K562 (cell line): ENCODE measurements around the gene ROPN1B. TPM values are rescaled to one million over a fixed set of nuclear protein-coding genes. Genes with fewer than 3 reads are reported as not detected.

Source experiments
- EWSR1 ChIP-seq: fragments of 450-650 bp; IDR thresholded peaks from 2 replicates; pipeline ENCODE4 v1.6.1; 2018; ENCODE audit warnings: borderline replicate concordance, mild to moderate bottlenecking, low read depth, moderate library complexity; ENCODE audit not compliant: partially characterized antibody
- L3MBTL2 ChIP-seq: fragments of 450-650 bp; IDR thresholded peaks from 2 replicates; pipeline ENCODE4 v1.6.1; 2016; ENCODE audit warnings: mild to moderate bottlenecking, moderate library complexity
- PHF21A ChIP-seq: fragments of 450-650 bp; IDR thresholded peaks from 2 replicates; pipeline ENCODE4 v1.6.1; 2017; ENCODE audit warnings: low read depth, borderline replicate concordance
- PRPF4 ChIP-seq: fragments of 200-400 bp; formaldehyde crosslinking; IDR thresholded peaks from one replicate; pipeline ENCODE4 v1.6.1; 2017; ENCODE audit warnings: low read length, low read depth, mild to moderate bottlenecking; ENCODE audit not compliant: insufficient read depth, poor library complexity, severe bottlenecking
- RB1 ChIP-seq: fragments of 450-650 bp; IDR thresholded peaks from 2 replicates; pipeline ENCODE4 v1.6.1; 2017; ENCODE audit warnings: low read depth, mild to moderate bottlenecking
- SMARCA5 ChIP-seq: fragments of 450-650 bp; IDR thresholded peaks from 2 replicates; pipeline ENCODE4 v1.6.1; 2016
- TCF7L2 ChIP-seq: fragments of 150-350 bp; IDR thresholded peaks from 2 replicates; pipeline ENCODE4 v1.6.1; 2016; ENCODE audit warnings: low read depth, mild to moderate bottlenecking, low read length, moderate library complexity
- TFAM ChIP-seq: fragments of 250-450 bp; sonication (Bioruptor Pico); conservative IDR thresholded peaks from 2 replicates; pipeline ENCODE4 v1.5.0; 2021; ENCODE audit warnings: mild to moderate bottlenecking, moderate library complexity
- THRAP3 ChIP-seq: fragments of 450-650 bp; IDR thresholded peaks from 2 replicates; pipeline ENCODE4 v1.6.1; 2016; ENCODE audit warnings: mild to moderate bottlenecking, inconsistent platforms, borderline replicate concordance
- ZFX ChIP-seq: sonication (generic); formaldehyde crosslinking; IDR thresholded peaks from 2 replicates; pipeline ENCODE4 v1.8.0; 2022; ENCODE audit warnings: mild to moderate bottlenecking, missing genetic modification reagents, moderate library complexity
- ZNF707 ChIP-seq: fragments of 250-450 bp; sonication (Bioruptor Pico); conservative IDR thresholded peaks from 2 replicates; pipeline ENCODE4 v1.8.0; 2022; ENCODE audit warnings: inconsistent platforms, mild to moderate bottlenecking, moderate library complexity
- polyA plus RNA-seq, 8 experiments: library from polyadenylated mRNA; depleted of rRNA in 4 of 8; stranded (reverse) in 5 of 8; unstranded in 3 of 8; fragments of >200 nt; fragmentation: Nextera tagmentation in 2 of 8; fragmentation: Illumina TruSeq in 1 of 8; extraction: Ambion mirVana in 2 of 8; extraction: Trizol in 1 of 8; gene quantifications; 2 replicates each; pipeline versions ENCODE4 v1.2.1 to v1.2.3, GENCODE V29; 2011 to 2014; ENCODE audit warnings: inconsistent platforms in 1 of 8, missing spikeins in 1 of 8
- total RNA-seq, 7 experiments: library from RNA; depleted of rRNA in 6 of 7; stranded (reverse); fragments of >200 nt in 6 of 7; fragmentation: Illumina TruSeq in 2 of 7; extraction: Trizol in 2 of 7; gene quantifications; 2 replicates each; pipeline versions ENCODE4 v1.2.1 to v1.2.3, GENCODE V29; 2011 to 2021; ENCODE audit warnings: low replicate concordance in 1 of 7
- TF ChIP-seq, protein P1 (sequence below): fragments of 250-450 bp; sonication (Bioruptor Pico); IDR thresholded peaks from 2 replicates; pipeline ENCODE4 v1.4.0; 2020
- TF ChIP-seq, protein P2 (sequence below): fragments of 250-450 bp; sonication (Bioruptor Pico); IDR thresholded peaks from 2 replicates; pipeline ENCODE4 v1.8.0; 2021; ENCODE audit warnings: moderate library complexity, mild to moderate bottlenecking, inconsistent platforms
- TF ChIP-seq, protein P3 (sequence below): fragments of 250-450 bp; sonication (Bioruptor Pico); IDR thresholded peaks from 2 replicates; pipeline ENCODE4 v1.8.0; 2022; ENCODE audit warnings: moderate library complexity, mild to moderate bottlenecking, inconsistent platforms

Gene ROPN1B
- total and polyA plus RNA-seq, 9 of the 15 experiments (the other 6 are each of a cell fraction or from before 2014, with no cell fraction given) = not detected

- TF ChIP-seq, protein P1, sequence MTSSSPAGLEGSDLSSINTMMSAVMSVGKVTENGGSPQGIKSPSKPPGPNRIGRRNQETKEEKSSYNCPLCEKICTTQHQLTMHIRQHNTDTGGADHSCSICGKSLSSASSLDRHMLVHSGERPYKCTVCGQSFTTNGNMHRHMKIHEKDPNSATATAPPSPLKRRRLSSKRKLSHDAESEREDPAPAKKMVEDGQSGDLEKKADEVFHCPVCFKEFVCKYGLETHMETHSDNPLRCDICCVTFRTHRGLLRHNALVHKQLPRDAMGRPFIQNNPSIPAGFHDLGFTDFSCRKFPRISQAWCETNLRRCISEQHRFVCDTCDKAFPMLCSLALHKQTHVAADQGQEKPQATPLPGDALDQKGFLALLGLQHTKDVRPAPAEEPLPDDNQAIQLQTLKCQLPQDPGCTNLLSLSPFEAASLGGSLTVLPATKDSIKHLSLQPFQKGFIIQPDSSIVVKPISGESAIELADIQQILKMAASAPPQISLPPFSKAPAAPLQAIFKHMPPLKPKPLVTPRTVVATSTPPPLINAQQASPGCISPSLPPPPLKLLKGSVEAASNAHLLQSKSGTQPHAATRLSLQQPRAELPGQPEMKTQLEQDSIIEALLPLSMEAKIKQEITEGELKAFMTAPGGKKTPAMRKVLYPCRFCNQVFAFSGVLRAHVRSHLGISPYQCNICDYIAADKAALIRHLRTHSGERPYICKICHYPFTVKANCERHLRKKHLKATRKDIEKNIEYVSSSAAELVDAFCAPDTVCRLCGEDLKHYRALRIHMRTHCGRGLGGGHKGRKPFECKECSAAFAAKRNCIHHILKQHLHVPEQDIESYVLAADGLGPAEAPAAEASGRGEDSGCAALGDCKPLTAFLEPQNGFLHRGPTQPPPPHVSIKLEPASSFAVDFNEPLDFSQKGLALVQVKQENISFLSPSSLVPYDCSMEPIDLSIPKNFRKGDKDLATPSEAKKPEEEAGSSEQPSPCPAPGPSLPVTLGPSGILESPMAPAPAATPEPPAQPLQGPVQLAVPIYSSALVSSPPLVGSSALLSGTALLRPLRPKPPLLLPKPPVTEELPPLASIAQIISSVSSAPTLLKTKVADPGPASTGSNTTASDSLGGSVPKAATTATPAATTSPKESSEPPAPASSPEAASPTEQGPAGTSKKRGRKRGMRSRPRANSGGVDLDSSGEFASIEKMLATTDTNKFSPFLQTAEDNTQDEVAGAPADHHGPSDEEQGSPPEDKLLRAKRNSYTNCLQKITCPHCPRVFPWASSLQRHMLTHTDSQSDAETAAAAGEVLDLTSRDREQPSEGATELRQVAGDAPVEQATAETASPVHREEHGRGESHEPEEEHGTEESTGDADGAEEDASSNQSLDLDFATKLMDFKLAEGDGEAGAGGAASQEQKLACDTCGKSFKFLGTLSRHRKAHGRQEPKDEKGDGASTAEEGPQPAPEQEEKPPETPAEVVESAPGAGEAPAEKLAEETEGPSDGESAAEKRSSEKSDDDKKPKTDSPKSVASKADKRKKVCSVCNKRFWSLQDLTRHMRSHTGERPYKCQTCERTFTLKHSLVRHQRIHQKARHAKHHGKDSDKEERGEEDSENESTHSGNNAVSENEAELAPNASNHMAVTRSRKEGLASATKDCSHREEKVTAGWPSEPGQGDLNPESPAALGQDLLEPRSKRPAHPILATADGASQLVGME (CRISPR knock-in tag) = no peak
- TF ChIP-seq, protein P2, sequence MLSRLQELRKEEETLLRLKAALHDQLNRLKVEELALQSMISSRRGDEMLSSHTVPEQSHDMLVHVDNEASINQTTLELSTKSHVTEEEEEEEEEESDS (CRISPR knock-in tag) = no peak
- TF ChIP-seq PRPF4 (no peak), RB1 (no peak), EWSR1 (no peak), SMARCA5 (no peak), TCF7L2 (no peak), TFAM (CRISPR knock-in tag) (no peak), ZFX (CRISPR knock-in tag) (no peak), L3MBTL2 (no peak), ZNF707 (CRISPR knock-in tag) (no peak), PHF21A (no peak), THRAP3 (no peak)
- TF ChIP-seq, protein P3, sequence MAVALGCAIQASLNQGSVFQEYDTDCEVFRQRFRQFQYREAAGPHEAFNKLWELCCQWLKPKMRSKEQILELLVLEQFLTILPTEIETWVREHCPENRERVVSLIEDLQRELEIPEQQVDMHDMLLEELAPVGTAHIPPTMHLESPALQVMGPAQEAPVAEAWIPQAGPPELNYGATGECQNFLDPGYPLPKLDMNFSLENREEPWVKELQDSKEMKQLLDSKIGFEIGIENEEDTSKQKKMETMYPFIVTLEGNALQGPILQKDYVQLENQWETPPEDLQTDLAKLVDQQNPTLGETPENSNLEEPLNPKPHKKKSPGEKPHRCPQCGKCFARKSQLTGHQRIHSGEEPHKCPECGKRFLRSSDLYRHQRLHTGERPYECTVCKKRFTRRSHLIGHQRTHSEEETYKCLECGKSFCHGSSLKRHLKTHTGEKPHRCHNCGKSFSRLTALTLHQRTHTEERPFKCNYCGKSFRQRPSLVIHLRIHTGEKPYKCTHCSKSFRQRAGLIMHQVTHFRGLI = no peak
These were observed 37.0 kb downstream of the ROPN1B start (continued) for GRCh38 chr3:126005951-126006350.
